Natural killer cell treated with Interleukin-12 subunit alpha and Interleukin-12 subunit beta and Interleukin-15 and Interleukin-18, amount 100 ng/mL, for 72 hours (primary cell): ENCODE results near the gene GRK1. TPM values are rescaled to one million over a fixed set of nuclear protein-coding genes. Genes with fewer than 3 reads are reported as not detected.

Experiments
- ATAC-seq, 2 donors: fragments of 150-1000 bp; cut with Tn5 transposase in 1 of 2; sonication (Bioruptor Pico), chemical (Tn5 transposase) in 1 of 2; 2 replicates each; pipeline ENCODE4 v1.10.0; 2021
- DNase-seq: peaks from one replicate; pipeline ENCODE4 v3.0.0; 2022; ENCODE audit warnings: low spot score
- H3K27ac Mint-ChIP-seq, 2 donors: 1 replicate in 1 of 2; 2 replicates in 1 of 2; pipeline ENCODE4 v1.8.0; 2022; ENCODE audit warnings: mixed read lengths in 2 of 2, mild to moderate bottlenecking in 1 of 2, moderate library complexity in 1 of 2
- H3K27me3 Mint-ChIP-seq, 2 donors: 1 replicate in 1 of 2; 2 replicates in 1 of 2; pipeline ENCODE4 v1.8.0; 2022; ENCODE audit warnings: mixed read lengths in 2 of 2
- H3K36me3 Mint-ChIP-seq: one replicate; pipeline ENCODE4 v1.8.0; 2022; ENCODE audit warnings: mixed read lengths
- H3K4me1 Mint-ChIP-seq, 2 donors: 1 replicate in 1 of 2; 2 replicates in 1 of 2; pipeline ENCODE4 v1.8.0; 2022; ENCODE audit warnings: low read depth in 2 of 2, mixed read lengths in 2 of 2, mild to moderate bottlenecking in 1 of 2
- H3K4me3 Mint-ChIP-seq: one replicate; pipeline ENCODE4 v1.8.0; 2022; ENCODE audit warnings: mixed read lengths
- H3K9me3 Mint-ChIP-seq: 2 replicates; pipeline ENCODE4 v1.8.0; 2022; ENCODE audit warnings: mixed read lengths
- total RNA-seq, 2 donors: library from RNA; stranded (reverse); gene quantifications; one replicate each; pipeline ENCODE4 v1.2.3, GENCODE V29; 2022

The GRK1 gene
- total RNA-seq, 2 donors from 2014 or later, result 0.14 TPM; not detected in 1

DNA sequence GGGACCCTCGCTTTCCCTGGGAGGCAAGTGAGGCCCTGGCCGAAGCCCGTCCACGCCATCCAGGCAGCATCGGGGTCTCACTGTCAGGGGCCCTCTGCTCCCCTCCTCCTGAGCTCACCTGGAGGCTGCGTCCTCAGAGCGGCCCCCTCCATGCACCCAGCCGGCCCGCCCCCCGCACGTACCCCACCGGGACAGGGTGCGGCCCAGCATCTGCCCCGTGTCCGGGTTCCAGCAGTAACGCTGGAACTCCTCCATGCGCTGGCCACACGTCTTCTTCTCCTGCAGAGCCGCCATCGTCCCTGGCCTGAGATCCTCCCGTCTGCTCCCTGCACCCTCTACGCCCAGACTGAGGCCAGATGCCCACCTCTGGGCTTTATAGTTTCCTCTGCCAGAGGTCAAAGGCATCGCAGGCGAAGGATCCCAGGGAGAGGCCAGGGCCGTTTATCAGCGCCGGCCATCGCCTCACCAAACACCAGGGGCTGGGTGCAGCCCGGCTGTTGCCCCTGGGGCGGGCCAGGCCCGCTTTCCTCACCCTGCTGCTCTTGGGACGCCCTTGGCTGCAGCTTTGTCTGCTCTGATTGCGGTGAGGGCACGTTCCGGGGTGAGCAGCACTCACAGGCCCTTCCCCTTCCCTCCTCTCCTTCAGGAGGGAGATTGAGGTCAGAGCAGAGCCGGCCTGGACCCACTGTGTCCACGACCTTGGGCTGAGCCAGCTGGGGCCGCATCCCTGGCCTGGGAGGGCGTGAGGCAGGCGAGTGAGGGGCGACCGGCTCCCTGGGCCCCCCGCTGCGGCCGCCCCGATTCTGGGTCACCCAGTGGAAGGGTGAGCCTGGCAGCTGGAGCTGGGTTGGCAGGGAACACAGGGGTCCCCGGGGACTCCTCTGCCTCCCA, 8.9 kb upstream of the GRK1 start, which contains the start of gene ATP4B:
ATP4B (minus strand) TSS at position 348 of the 891 bp plus-strand sequence; CDS start at position 294, 54 bp downstream.
- DNase-seq, result no peak

DNA sequence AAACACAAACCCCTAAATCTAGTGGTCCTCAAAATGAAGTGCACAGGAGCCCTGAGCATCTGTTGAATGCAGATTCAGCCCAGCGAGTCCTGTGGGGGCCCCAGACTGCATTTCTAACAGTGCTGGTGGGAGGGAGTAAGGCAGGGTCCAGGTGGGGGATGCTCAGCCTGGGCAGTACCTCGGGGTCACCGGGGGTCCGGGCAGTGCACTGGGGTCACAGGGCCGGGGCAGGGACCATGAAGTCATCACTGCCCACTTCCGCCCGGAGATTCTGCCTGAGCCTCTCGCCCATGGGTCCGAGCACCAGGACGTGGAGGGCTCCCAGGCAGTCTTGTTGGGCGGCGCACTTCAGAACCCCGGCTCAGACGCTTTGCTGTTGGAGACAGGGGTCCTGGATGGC, 8.2 kb upstream of the GRK1 start:
- Mint-ChIP-seq H3K9me3 (peaks cover 7% of the 10 kb centered on the region), H3K4me1 (peaks cover 4 to 8% of the 10 kb centered on the region in 2 donors), H3K4me3 (no peak overlapping the region), H3K27ac (no peak overlapping the region), H3K27me3 (no peaks in the 10 kb centered on the region), H3K36me3 (peaks cover 11% of the 10 kb centered on the region)
- DNase-seq (no peak), ATAC-seq (no peak)

More for the DNA sequence above, 8.9 kb upstream of the GRK1 start, which contains the start of gene ATP4B:
- Mint-ChIP-seq H3K9me3 (peaks cover 7% of the 10 kb centered on the region), H3K36me3 (peaks cover 11% of the 10 kb centered on the region), H3K27ac (no peak within 1 kb of the TSS), H3K4me1 (peaks cover 10% of the 10 kb centered on the region in 2 donors), H3K27me3 (no peaks in the 10 kb centered on the region), H3K4me3 (no peak within 1 kb of the TSS)
- peak in 1 of 2 donors; percentile 7 for ATAC-seq

DNA sequence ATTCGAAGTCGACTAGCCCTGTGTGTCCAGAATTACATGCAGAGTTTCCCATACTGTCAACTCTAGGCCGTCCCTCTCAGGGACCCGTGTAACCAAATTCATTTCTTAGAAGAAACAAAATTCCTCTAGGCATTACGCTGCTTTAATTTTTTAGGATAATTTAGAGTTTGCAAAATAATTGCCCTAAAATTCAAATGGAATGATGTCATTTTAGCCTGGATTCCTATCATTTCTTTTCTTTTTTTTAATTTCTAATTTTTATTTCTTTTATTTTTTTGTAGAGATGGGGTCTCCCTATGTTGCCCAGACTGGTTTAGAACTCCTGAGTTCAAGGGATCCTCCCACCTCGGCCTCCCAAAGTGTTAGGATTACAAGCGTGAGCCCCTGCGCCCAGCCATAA, 7.7 kb upstream of the GRK1 start:
- DNase-seq (no peak), ATAC-seq (no peak)
- H3K4me3 Mint-ChIP-seq, result no peak overlapping the region
- H3K27me3 Mint-ChIP-seq, result no peaks in the 10 kb centered on the region
- no peak overlapping the region for H3K27ac Mint-ChIP-seq
- peaks cover 11% of the 10 kb centered on the region for H3K36me3 Mint-ChIP-seq
- peaks cover 0 to 4% of the 10 kb centered on the region in 2 donors for H3K4me1 Mint-ChIP-seq
- peaks cover 7% of the 10 kb centered on the region for H3K9me3 Mint-ChIP-seq

DNA sequence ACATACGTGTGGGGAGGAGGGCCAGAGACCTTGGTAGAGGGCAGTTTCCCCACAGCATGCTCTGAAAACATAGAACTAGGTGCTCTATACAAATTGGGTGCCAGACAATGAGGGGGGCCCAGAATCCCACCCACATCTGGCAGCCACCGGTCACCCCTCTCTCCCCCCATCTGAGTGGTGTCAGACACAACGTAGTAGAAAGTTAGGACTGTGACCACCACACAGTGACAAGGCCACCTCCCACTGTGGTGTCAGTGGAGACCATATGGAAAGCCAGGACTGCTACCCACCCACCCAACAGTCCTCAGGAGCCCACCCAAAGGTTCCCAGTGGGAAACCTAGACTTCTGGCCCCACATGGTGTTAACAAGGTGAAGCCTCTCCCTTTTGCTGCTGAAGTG, 7.0 kb upstream of the GRK1 start:
- peaks cover 7% of the 10 kb centered on the region for H3K9me3 Mint-ChIP-seq
- DNase-seq, result no peak
- H3K27ac Mint-ChIP-seq, result no peak overlapping the region
- peaks cover 11% of the 10 kb centered on the region for H3K36me3 Mint-ChIP-seq
- no peaks in the 10 kb centered on the region for H3K27me3 Mint-ChIP-seq
- no peak for ATAC-seq
- H3K4me1 Mint-ChIP-seq, result peaks cover 0 to 4% of the 10 kb centered on the region in 2 donors
- H3K4me3 Mint-ChIP-seq, result no peak overlapping the region

DNA sequence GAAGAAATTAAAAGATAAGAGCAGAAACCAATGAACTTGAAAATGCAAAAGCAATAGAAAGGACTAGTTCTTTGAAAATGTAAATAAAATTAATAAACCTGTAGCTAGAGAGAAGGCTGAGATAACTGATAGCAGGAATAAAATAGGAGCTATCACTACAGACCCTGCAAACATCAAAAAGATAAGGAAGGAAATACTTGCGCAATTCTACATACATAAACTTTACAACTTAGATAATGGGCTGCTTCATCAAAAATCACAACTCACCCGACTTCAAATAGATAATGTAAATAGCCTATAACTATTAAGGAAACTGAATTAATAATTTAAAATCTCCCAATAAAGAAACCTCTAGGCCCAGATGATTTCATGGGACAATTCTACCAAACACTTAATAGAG, 5.5 kb upstream of the GRK1 start:
- DNase-seq (no peak), ATAC-seq (no peak)
- Mint-ChIP-seq H3K9me3 (peaks cover 7% of the 10 kb centered on the region), H3K27ac (no peak overlapping the region), H3K4me3 (no peak overlapping the region), H3K36me3 (peaks cover 11% of the 10 kb centered on the region), H3K4me1 (peaks cover 0 to 4% of the 10 kb centered on the region in 2 donors), H3K27me3 (no peaks in the 10 kb centered on the region)

DNA sequence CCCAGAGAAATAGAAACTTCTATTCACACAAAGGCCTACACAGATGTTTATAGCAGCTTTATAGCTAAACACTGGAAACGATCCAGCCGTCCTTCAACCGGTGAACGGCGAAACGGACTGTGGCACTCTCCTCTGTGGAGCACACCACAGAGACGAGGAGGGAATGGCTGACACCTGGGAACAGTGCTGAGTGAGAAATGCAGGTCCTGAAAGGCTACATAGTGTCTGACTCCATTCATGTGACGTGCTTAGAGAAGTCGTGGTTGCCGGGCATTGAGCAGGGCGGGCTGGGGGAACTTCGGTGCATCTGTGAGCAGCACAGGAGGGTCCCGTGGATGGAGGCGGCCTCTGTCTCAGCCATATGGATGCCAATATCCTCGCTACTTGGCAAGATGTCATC, 3.1 kb upstream of the GRK1 start:
- no peak for ATAC-seq

DNA sequence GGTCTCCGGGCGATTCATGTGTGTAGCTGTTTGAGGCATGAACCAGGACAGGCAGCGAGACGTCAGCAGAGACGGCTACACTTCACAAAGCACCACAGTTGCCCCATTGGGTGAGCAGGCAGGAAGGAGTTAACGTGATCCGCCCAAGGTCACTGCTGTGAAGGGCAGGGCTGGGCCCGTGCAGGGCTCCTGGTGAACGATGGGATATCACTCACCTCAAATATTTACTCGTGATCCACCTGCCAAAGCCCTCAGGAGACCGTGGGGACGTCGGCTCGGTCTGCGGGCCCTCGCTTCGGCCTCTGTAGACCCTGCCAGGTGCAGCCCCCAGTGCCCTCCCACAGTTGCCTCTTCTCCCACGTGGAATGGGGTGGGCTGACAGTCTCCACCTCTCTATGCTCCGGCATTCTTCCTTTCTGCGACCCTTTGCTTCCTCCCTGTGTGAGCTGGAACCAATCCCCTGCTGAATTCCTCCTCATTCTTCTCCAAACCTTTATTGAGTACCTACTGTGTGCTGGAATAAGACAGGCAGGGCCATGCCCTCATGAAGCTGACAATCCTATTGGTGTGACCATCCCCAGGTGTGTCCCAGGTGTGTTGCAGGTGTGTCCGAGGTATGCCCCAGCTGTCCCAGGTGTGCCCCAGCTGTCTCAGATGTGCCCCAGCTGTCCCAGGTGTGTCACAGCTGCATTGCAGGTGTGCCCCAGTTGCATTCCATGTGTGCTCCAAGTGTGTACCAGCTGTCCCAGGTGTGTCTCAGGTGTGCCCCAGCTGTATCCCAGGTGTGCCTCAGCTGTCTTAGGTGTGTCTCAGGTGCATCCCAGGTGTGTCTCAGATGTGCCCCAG, 2.0 kb upstream of the GRK1 start:
- DNase-seq, result no peak
- Mint-ChIP-seq H3K27ac (peak overlapping the region in 1 of 2 donors; percentile 47), H3K36me3 (peaks cover 11% of the 10 kb centered on the region)

More for the DNA sequence above, 3.1 kb upstream of the GRK1 start:
- Mint-ChIP-seq H3K4me3 (no peak overlapping the region), H3K4me1 (peaks cover 0 to 4% of the 10 kb centered on the region in 2 donors), H3K27ac (no peak overlapping the region), H3K36me3 (peaks cover 11% of the 10 kb centered on the region), H3K9me3 (peaks cover 7% of the 10 kb centered on the region), H3K27me3 (no peaks in the 10 kb centered on the region)
- no peak for DNase-seq

DNA sequence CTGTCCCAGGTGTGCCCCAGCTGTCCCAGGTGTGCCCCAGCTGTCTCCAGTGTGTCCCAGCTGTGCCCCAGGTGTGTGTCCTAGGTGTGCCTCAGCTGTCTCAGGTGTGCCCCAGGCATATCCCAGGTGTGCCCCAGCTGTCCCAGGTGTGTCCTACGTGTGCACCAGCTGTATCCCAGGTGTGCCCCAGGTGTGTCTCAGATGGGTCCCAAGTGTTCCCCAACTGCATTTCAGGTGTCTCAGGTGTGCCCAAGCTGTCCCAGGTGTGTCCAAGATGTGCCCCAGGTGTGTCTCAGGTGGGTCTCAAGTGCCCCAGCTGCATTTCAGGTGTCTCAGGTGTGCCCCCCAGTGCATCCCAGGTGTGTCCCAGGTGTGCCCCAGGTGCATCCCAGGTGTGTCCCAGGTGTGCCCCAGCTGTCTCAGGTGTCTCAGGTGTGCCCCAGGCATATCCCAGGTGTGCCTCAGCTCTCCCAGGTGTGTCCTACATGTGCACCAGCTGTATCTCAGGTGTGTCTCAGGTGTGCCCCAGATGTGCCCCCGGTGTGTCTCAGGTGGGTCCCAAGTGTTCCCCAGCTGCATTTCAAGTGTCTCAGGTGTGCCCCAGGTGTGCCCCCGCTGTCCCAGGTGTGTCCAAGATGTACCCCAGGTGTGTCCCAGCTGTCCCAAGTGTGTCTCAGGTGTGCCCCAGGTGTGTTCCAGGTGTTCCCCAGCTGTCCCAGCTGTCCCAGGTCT, 1.3 kb upstream of the GRK1 start:
- ATAC-seq, result no peak
- H3K36me3 Mint-ChIP-seq, result peaks cover 7% of the 10 kb centered on the region
- peaks cover 5% of the 10 kb centered on the region for H3K9me3 Mint-ChIP-seq
- no peak overlapping the region for H3K4me3 Mint-ChIP-seq
- peaks cover 0 to 4% of the 10 kb centered on the region in 2 donors for H3K4me1 Mint-ChIP-seq
- H3K27me3 Mint-ChIP-seq, result no peaks in the 10 kb centered on the region
- peak overlapping the region in 1 of 2 donors; percentile 47 for H3K27ac Mint-ChIP-seq
- no peak for DNase-seq

More for the DNA sequence above, 2.0 kb upstream of the GRK1 start:
- H3K27me3 Mint-ChIP-seq, result no peaks in the 10 kb centered on the region
- no peak for ATAC-seq
- peaks cover 7% of the 10 kb centered on the region for H3K9me3 Mint-ChIP-seq
- no peak overlapping the region for H3K4me3 Mint-ChIP-seq
- H3K4me1 Mint-ChIP-seq, result peaks cover 0 to 4% of the 10 kb centered on the region in 2 donors

DNA sequence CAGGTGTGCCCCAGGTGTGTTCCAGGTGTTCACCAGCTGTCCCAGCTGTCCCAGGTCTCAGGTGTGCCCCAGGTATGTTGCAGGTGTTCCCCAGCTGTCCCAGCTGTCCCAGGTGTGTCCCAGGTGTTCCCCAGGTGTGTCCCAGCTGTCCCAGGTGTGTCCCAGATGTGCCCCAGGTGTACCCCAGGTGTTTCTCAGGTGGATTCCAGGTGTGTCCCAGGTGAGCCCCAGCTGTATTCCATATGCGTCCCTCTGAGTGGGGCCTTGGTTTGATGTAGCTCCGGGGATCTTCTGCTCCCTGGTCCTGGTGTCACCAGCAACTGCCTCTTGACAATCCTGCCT, 719 bp upstream of the GRK1 start:
- peaks cover 0 to 4% of the 10 kb centered on the region in 2 donors for H3K4me1 Mint-ChIP-seq

DNA sequence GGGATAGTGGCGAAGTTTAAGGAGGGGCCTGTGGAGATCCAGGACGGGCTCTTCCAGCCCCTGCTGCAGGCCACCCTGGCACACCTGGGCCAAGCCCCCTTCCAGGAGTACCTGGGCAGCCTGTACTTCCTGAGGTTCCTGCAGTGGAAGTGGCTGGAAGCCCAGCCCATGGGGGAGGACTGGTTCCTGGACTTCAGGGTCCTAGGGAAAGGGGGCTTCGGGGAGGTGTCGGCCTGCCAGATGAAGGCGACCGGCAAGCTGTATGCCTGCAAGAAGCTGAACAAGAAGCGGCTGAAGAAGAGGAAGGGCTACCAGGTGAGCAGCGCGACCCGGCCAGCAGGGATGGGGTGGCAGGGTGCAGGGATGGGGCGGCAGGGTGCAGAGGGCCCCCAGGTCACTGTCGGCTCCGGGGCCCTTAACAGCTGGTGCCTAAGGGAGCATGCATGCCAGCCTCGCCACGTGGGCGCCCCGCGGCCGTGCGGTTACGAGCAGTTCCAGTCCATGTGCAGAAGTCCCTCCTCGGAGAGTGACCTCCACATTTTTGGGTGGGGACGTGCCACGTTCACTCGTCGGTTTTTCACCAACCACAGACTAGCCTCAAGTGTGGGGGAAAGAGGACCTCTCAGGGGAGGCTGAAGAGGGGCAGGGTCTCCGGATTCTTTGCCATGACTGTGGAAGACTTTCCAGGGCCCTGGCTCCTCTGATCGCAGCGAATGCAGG, 912 bp downstream of the GRK1 start:
- Mint-ChIP-seq H3K9me3 (peaks cover 5% of the 10 kb centered on the region), H3K27ac (no peak overlapping the region), H3K4me3 (no peak overlapping the region), H3K4me1 (peaks cover 4 to 11% of the 10 kb centered on the region in 2 donors), H3K36me3 (peaks cover 6% of the 10 kb centered on the region), H3K27me3 (no peaks in the 10 kb centered on the region)
- ATAC-seq, result no peak
- no peak for DNase-seq

More for the DNA sequence above, 719 bp upstream of the GRK1 start:
- H3K27me3 Mint-ChIP-seq, result no peaks in the 10 kb centered on the region
- peak overlapping the region in 1 of 2 donors; percentile 78 for H3K27ac Mint-ChIP-seq
- peaks cover 2% of the 10 kb centered on the region for H3K36me3 Mint-ChIP-seq
- no peak overlapping the region for H3K4me3 Mint-ChIP-seq
- H3K9me3 Mint-ChIP-seq, result peaks cover 1% of the 10 kb centered on the region
- DNase-seq (no peak), ATAC-seq (no peak)

DNA sequence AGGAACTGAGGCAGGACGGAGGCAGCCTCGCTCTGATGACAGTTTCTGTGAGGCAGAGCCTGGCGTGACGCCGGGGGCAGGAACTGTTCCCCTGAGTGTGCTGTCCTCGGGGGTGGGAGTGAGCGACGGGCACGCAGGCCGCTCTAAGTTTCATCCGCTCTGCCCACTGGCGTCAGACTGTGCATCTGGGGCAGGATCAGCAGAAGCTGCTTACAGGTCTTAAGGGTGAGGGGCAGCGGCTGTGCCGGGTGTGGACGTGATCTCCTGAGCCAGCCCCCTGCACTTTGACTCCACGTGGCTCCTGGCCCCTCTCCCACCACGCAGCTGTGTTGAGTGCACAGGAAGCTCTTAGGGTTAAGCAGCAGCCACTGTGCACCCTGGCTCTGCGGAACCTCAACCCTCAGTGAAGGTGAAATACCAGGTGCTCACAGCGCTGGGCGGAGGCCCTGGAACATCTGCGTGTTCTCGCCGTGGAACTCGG, 1.5 kb downstream of the GRK1 start:
- peak in 1 of 2 donors; percentile 29 for ATAC-seq
- DNase-seq, result no peak
- no peaks in the 10 kb centered on the region for H3K27me3 Mint-ChIP-seq
- H3K9me3 Mint-ChIP-seq, result peaks cover 5% of the 10 kb centered on the region
- H3K4me1 Mint-ChIP-seq, result peaks cover 4 to 9% of the 10 kb centered on the region in 2 donors
- H3K27ac Mint-ChIP-seq, result no peak overlapping the region
- no peak overlapping the region for H3K4me3 Mint-ChIP-seq
- peaks cover 6% of the 10 kb centered on the region for H3K36me3 Mint-ChIP-seq

DNA sequence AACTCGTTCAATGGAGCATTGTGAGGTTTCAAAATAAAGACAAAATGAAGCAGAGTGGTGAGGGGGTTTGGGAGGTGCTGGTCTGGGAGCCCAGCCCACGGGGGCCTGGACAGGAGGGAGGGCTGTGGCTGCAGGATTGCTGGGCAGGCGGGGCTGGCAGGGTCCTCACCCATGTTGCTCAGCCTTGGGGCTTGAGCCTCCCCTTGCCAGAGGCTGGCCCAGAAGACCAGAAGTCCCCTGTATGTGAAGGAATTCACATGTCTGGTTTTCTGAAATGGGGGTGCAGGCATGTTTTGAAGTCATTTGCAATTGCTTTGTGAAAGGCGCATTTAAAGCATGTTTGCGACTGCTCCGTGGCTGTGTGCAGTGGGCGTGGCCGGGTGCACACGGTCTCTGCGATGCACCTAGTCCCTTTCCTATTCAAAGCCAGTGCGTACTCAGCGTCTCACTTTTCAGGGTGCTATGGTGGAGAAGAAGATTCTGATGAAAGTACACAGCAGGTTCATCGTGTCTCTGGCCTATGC, 2.3 kb downstream of the GRK1 start:
- Mint-ChIP-seq H3K4me3 (no peak overlapping the region), H3K27ac (no peak overlapping the region), H3K36me3 (peaks cover 6% of the 10 kb centered on the region), H3K9me3 (peaks cover 5% of the 10 kb centered on the region), H3K27me3 (no peaks in the 10 kb centered on the region), H3K4me1 (peaks cover 4 to 7% of the 10 kb centered on the region in 2 donors)
- ATAC-seq (no peak), DNase-seq (no peak)
